SK-N-MC (cell line): ENCODE measurements around the gene HAP1.

Experiments used
- EZH2 ChIP-seq: fragments of 200-600 bp; sonication (generic); IDR thresholded peaks from one replicate; pipeline ENCODE4 v1.6.1; 2017; ENCODE audit warnings: antibody characterized with exemption
- FOXP2 ChIP-seq: optimal IDR thresholded peaks from 2 replicates; pipeline ENCODE3; 2011; ENCODE audit warnings: mild to moderate bottlenecking, moderate library complexity; ENCODE audit not compliant: insufficient read depth; ENCODE audit errors: extremely low read length, control extremely low read depth
- POLR2AphosphoS5 ChIP-seq: IDR thresholded peaks from 2 replicates; pipeline ENCODE4 v1.6.1; 2012; ENCODE audit warnings: mild to moderate bottlenecking, low read depth, low read length, borderline replicate concordance

GRCh38 chr17:41735744-41736143, 1.3 kb upstream of the HAP1 start:
- TF ChIP-seq EZH2 (no peak), POLR2AphosphoS5 (no peak), FOXP2 (no peak)
